Hepatocyte (in vitro differentiated cells): ENCODE results near the gene NEUROG1. TPM values are rescaled to one million over a fixed set of nuclear protein-coding genes. Genes with fewer than 3 reads are reported as not detected.

ENCODE experiments used
- DNase-seq: peaks from one replicate; pipeline ENCODE4 v3.0.0-alpha.2; 2016; ENCODE audit warnings: low spot score
- H2AFZ ChIP-seq: fragments of 200-600 bp; sonication (generic); 2 replicates; pipeline ENCODE4 v1.6.0; 2016; ENCODE audit warnings: antibody characterized with exemption, mild to moderate bottlenecking
- H3K27ac ChIP-seq: fragments of 200-600 bp; sonication (generic); 2 replicates; pipeline ENCODE4 v1.5.1; 2016; ENCODE audit warnings: mild to moderate bottlenecking
- H3K27me3 ChIP-seq: fragments of 200-600 bp; sonication (generic); 2 replicates; pipeline ENCODE4 v1.6.1; 2016
- H3K36me3 ChIP-seq: fragments of 200-600 bp; sonication (generic); replicated peaks from 2 replicates; pipeline ENCODE4 v1.5.1; 2016; ENCODE audit warnings: low read depth; ENCODE audit not compliant: insufficient read depth
- H3K4me1 ChIP-seq: fragments of 200-600 bp; sonication (generic); 2 replicates; pipeline ENCODE4 v1.5.1; 2016; ENCODE audit warnings: mild to moderate bottlenecking, moderate library complexity; ENCODE audit not compliant: insufficient read depth
- H3K4me2 ChIP-seq: fragments of 200-600 bp; sonication (generic); 2 replicates; pipeline ENCODE4 v1.6.0; 2016
- H3K4me3 ChIP-seq: fragments of 200-600 bp; sonication (generic); 2 replicates; pipeline ENCODE4 v1.5.1; 2016; ENCODE audit warnings: mild to moderate bottlenecking
- H3K79me2 ChIP-seq: fragments of 200-600 bp; sonication (generic); 2 replicates; pipeline ENCODE4 v1.6.0; 2017; ENCODE audit warnings: mild to moderate bottlenecking
- H3K9me2 ChIP-seq: fragments of 200-600 bp; sonication (generic); replicated peaks from 2 replicates; pipeline ENCODE4 v1.6.0; 2017; ENCODE audit warnings: mild to moderate bottlenecking; ENCODE audit not compliant: insufficient read depth
- H3K9me3 ChIP-seq: fragments of 200-600 bp; sonication (generic); 2 replicates; pipeline ENCODE4 v1.5.1; 2016; ENCODE audit warnings: low read depth, mild to moderate bottlenecking
- H4K20me1 ChIP-seq: fragments of 200-600 bp; sonication (generic); 2 replicates; pipeline ENCODE4 v1.6.0; 2016; ENCODE audit warnings: mild to moderate bottlenecking; ENCODE audit not compliant: insufficient read depth, poor library complexity, severe bottlenecking
- EZH2 ChIP-seq: fragments of 200-600 bp; sonication (generic); IDR thresholded peaks from 2 replicates; pipeline ENCODE4 v1.6.1; 2016; ENCODE audit warnings: antibody characterized with exemption, mild to moderate bottlenecking, borderline replicate concordance
- EZH2phosphoT487 ChIP-seq: fragments of 200-600 bp; sonication (generic); IDR thresholded peaks from one replicate; pipeline ENCODE4 v1.6.1; 2018; ENCODE audit warnings: antibody characterized with exemption, mild to moderate bottlenecking, low read depth, moderate library complexity; ENCODE audit not compliant: unreplicated experiment, severe bottlenecking
- WGBS: methylation state at CpG from one replicate; pipeline ENCODE4 v1.1.6; 2016; ENCODE audit warnings: low lambda C conversion rate; ENCODE audit errors: missing lambda C conversion rate; 5-methylcytosine and 5-hydroxymethylcytosine counted together
- polyA plus RNA-seq: library from polyadenylated mRNA; unstranded; fragments of >200 nt; fragmentation: Nextera tagmentation; extraction: Ambion mirVana; gene quantifications from 2 replicates; pipeline ENCODE4 v1.2.1, GENCODE V29; 2016
- total RNA-seq: library from RNA; depleted of rRNA; stranded (reverse); fragments of >200 nt; gene quantifications from 2 replicates; pipeline ENCODE4 v1.2.3, GENCODE V29; 2014
- TF ChIP-seq, protein P1 (sequence below): fragments of 200-600 bp; sonication (generic); IDR thresholded peaks from 2 replicates; pipeline ENCODE4 v1.5.1; 2016; ENCODE audit warnings: antibody characterized with exemption, mild to moderate bottlenecking; ENCODE audit not compliant: poor library complexity

NEUROG1 gene, protein sequence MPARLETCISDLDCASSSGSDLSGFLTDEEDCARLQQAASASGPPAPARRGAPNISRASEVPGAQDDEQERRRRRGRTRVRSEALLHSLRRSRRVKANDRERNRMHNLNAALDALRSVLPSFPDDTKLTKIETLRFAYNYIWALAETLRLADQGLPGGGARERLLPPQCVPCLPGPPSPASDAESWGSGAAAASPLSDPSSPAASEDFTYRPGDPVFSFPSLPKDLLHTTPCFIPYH
- not detected in 2 replicates for total RNA-seq
- not detected in 2 replicates for polyA plus RNA-seq

DNA sequence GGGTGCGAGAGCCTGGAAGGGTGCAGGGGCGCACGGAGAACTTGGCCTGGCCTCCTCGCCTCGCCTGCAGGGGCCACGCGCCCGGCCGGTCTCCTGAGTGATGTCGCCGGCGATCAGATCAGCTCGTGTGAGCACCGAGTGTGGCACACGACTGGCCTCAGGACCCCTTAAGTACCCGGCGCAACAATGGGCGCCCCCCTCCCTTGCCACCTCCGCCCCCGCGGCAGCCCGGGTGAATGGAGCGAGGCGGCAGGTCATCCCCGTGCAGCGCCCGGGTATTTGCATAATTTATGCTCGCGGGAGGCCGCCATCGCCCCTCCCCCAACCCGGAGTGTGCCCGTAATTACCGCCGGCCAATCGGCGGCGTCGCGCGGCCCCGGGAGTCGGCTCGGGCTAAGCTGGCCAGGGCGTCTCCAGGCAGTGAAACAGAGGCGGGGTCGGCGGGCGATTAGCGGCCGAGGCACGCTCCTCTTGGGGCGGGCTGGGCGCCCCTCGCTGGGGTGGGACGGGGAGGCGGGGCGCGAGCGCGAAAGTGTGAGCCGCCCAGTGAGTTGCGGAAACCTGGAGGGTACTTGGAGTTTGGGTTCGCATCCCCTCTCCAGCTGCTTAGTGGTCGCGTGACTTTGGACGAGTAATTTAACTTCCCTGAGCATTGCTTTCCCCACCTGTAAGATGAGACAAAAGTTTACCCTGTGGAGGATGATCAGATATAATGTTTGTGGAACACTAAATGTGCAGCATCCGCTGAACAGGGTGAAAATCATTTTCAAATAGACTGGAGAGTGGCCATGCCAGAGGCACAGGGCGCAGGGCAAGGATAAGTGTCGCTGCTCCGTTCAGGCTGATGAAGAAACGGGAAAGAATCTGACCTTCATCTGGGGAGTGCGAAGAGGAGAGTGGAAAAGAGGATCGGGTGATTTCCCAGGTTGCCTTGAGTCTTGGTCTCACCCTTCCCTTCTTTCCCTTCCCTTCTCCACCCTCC is at the start of gene NEUROG1:
Gene NEUROG1, minus strand, starts transcription at position 145 of the 982 bp plus-strand sequence. CDS start 274 bp downstream, outside the sequence.
- H3K79me2 ChIP-seq: no peaks in the 10 kb centered on the region
- no peaks in the 10 kb centered on the region for H3K36me3 ChIP-seq
- no peaks in the 10 kb centered on the region for H4K20me1 ChIP-seq
- H3K9me2 ChIP-seq: no peaks in the 10 kb centered on the region
- no peak within 1 kb of the TSS for H3K27ac ChIP-seq
- TF ChIP-seq EZH2phosphoT487 (no peak), EZH2 (peak; percentile 79)
- no peaks in the 10 kb centered on the region for H3K4me1 ChIP-seq
- no peak within 1 kb of the TSS for H3K4me3 ChIP-seq
- WGBS: 4% methylated on average over 68 of the region's 74 CpGs
- peaks cover 100% of the 10 kb centered on the region for H3K27me3 ChIP-seq
- H2AFZ ChIP-seq: peak within 1 kb of the TSS; percentile 56
- peak; percentile 26 for DNase-seq
- H3K4me2 ChIP-seq: peak within 1 kb of the TSS; percentile 76
- H3K9me3 ChIP-seq: no peaks in the 10 kb centered on the region

DNA sequence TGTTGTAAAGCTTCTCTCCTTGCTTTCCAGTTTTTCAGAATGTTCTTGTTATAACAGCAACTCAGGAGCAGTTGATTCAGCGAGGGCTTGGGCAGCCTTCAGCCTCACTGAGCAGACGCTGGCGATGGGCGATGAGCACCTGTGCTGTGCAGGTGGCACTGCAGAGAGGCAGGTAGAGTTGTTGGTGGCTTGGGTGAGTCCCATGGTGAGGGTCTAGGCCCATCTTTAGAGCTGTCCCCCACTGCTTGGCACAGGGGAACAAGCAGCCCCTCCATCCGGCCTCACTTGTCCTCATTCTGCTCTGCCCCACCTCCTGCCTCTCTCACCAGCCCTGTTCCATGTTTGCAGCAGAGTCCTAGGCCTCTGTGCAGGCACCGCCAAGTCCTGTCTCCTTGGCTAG is 49.2 kb upstream of the NEUROG1 start:
- DNase-seq: no peak
- Histone ChIP-seq H3K27ac (no peak overlapping the region), H3K4me1 (no peaks in the 10 kb centered on the region), H3K9me2 (no peaks in the 10 kb centered on the region), H2AFZ (no peak overlapping the region), H3K4me2 (no peak overlapping the region), H4K20me1 (no peaks in the 10 kb centered on the region), H3K27me3 (peaks cover 40% of the 10 kb centered on the region), H3K4me3 (no peak overlapping the region), H3K36me3 (no peaks in the 10 kb centered on the region), H3K79me2 (no peaks in the 10 kb centered on the region), H3K9me3 (no peaks in the 10 kb centered on the region)
- TF ChIP-seq EZH2phosphoT487 (no peak), EZH2 (no peak)
- TF ChIP-seq, protein P1, sequence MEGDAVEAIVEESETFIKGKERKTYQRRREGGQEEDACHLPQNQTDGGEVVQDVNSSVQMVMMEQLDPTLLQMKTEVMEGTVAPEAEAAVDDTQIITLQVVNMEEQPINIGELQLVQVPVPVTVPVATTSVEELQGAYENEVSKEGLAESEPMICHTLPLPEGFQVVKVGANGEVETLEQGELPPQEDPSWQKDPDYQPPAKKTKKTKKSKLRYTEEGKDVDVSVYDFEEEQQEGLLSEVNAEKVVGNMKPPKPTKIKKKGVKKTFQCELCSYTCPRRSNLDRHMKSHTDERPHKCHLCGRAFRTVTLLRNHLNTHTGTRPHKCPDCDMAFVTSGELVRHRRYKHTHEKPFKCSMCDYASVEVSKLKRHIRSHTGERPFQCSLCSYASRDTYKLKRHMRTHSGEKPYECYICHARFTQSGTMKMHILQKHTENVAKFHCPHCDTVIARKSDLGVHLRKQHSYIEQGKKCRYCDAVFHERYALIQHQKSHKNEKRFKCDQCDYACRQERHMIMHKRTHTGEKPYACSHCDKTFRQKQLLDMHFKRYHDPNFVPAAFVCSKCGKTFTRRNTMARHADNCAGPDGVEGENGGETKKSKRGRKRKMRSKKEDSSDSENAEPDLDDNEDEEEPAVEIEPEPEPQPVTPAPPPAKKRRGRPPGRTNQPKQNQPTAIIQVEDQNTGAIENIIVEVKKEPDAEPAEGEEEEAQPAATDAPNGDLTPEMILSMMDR: no peak
- 93% methylated on average over 6 of the region's 6 CpGs for WGBS

DNA sequence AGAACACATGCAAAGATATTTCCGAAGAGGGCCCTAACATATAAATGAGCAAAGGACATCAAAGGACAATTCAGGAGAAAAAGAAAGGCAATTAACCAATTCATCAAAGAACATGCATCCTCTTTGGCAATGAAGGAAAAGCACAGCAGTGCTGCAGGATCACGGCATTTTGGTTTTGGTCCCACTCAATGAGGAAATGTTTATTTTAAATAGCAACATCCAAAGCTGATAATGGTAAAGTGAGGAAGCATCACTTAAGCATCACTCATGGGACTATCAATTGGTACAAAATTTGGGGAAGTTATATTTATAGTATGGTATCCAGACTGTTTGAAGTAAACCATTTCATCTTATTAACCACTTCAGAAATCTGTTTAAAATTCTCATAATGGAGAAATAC is 48.5 kb upstream of the NEUROG1 start:
- H3K4me1 ChIP-seq: no peaks in the 10 kb centered on the region
- no peaks in the 10 kb centered on the region for H3K36me3 ChIP-seq
- no peak for DNase-seq
- no peak overlapping the region for H3K27ac ChIP-seq
- H2AFZ ChIP-seq: no peak overlapping the region
- H3K4me3 ChIP-seq: no peak overlapping the region
- no peaks in the 10 kb centered on the region for H3K9me2 ChIP-seq
- no peak overlapping the region for H3K4me2 ChIP-seq
- H3K27me3 ChIP-seq: peaks cover 46% of the 10 kb centered on the region
- H3K9me3 ChIP-seq: no peaks in the 10 kb centered on the region
- H4K20me1 ChIP-seq: no peaks in the 10 kb centered on the region
- WGBS: 64% methylated on average over 2 of the region's 2 CpGs
- TF ChIP-seq EZH2phosphoT487 (no peak), EZH2 (no peak)
- TF ChIP-seq, protein P1: no peak
- H3K79me2 ChIP-seq: no peaks in the 10 kb centered on the region
